C4-2B (cell line): ENCODE results near the gene APBB3.

Experiments used
- ZFX ChIP-seq: fragments of 450-650 bp; IDR thresholded peaks from 2 replicates; pipeline ENCODE4 v1.6.1; 2017
- TF ChIP-seq, protein P1 (sequence below): fragments of 450-650 bp; conservative IDR thresholded peaks from 2 replicates; pipeline ENCODE4 v1.5.1; 2017; ENCODE audit warnings: mild to moderate bottlenecking

DNA sequence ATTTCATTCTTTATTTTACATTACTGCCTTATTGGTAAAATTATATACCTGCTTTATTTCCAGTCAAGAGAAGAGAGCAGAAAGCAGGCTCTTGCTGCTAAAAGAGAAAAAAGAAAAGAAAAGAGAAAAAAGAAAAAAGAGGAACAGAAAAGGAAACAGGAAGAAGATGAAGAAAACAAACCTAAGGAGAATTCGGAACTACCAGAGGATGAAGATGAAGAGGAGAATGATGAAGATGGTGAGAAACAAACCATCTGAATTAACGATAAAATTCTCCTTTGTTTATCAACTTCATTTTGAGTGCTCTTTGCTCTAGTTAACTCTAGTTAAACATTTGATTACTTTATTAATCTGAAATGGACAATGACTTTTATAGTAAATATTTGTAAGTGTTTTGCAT, 40.4 kb downstream of the APBB3 start:
- TF ChIP-seq, protein P1, sequence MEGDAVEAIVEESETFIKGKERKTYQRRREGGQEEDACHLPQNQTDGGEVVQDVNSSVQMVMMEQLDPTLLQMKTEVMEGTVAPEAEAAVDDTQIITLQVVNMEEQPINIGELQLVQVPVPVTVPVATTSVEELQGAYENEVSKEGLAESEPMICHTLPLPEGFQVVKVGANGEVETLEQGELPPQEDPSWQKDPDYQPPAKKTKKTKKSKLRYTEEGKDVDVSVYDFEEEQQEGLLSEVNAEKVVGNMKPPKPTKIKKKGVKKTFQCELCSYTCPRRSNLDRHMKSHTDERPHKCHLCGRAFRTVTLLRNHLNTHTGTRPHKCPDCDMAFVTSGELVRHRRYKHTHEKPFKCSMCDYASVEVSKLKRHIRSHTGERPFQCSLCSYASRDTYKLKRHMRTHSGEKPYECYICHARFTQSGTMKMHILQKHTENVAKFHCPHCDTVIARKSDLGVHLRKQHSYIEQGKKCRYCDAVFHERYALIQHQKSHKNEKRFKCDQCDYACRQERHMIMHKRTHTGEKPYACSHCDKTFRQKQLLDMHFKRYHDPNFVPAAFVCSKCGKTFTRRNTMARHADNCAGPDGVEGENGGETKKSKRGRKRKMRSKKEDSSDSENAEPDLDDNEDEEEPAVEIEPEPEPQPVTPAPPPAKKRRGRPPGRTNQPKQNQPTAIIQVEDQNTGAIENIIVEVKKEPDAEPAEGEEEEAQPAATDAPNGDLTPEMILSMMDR, result no peak
- no peak for TF ChIP-seq ZFX
